ENCODE measurements around the gene WNT2B.

DNA sequence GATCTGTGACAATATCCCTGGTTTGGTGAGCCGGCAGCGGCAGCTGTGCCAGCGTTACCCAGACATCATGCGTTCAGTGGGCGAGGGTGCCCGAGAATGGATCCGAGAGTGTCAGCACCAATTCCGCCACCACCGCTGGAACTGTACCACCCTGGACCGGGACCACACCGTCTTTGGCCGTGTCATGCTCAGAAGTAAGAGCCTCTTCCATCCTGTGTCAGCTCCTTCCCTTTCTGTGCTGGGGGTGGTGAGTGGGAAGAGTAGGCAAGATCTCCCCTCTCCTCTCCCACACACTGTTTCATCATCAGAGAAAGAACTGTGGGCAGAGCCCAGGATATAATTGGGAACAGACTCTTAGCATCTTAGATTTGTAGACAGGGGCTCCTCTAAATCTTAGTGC, 6.1 kb downstream of the WNT2B start:
- no peak for TF ChIP-seq EZH2 (IDR thresholded peaks at IDR 0.05; ENCODE audit: borderline replicate concordance, low read depth, low read length, severe bottlenecking)
- TF ChIP-seq, protein P1, sequence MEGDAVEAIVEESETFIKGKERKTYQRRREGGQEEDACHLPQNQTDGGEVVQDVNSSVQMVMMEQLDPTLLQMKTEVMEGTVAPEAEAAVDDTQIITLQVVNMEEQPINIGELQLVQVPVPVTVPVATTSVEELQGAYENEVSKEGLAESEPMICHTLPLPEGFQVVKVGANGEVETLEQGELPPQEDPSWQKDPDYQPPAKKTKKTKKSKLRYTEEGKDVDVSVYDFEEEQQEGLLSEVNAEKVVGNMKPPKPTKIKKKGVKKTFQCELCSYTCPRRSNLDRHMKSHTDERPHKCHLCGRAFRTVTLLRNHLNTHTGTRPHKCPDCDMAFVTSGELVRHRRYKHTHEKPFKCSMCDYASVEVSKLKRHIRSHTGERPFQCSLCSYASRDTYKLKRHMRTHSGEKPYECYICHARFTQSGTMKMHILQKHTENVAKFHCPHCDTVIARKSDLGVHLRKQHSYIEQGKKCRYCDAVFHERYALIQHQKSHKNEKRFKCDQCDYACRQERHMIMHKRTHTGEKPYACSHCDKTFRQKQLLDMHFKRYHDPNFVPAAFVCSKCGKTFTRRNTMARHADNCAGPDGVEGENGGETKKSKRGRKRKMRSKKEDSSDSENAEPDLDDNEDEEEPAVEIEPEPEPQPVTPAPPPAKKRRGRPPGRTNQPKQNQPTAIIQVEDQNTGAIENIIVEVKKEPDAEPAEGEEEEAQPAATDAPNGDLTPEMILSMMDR (IDR thresholded peaks at IDR 0.05; ENCODE audit: borderline replicate concordance, extremely low read depth, low read length, poor library complexity, severe bottlenecking) = no peak
